Fibroblast of skin of right biceps (primary cell): ENCODE data around the gene SLC7A1.

Experiments
- DNase-seq: peaks from one replicate; pipeline ENCODE4 v3.0.0-alpha.2; 2013

Gene SLC7A1

GRCh38 chr13:29526741-29527140 lies 68.7 kb downstream of the SLC7A1 start:
- no peak for DNase-seq

GRCh38 chr13:29525757-29526156 lies 69.7 kb downstream of the SLC7A1 start:
- no peak for DNase-seq

GRCh38 chr13:29524641-29525040 lies 70.8 kb downstream of the SLC7A1 start:
- DNase-seq: no peak

GRCh38 chr13:29524176-29524575 lies 71.3 kb downstream of the SLC7A1 start:
- DNase-seq: peak; percentile 34

- DNase-seq: peak; percentile 88
These were observed 72.1 kb downstream of the SLC7A1 start for GRCh38 chr13:29523199-29523961.

- DNase-seq: peak; percentile 99
These were observed 73.3 kb downstream of the SLC7A1 start for GRCh38 chr13:29522044-29522685.

GRCh38 chr13:29521336-29521735 lies 74.2 kb downstream of the SLC7A1 start:
- no peak for DNase-seq

GRCh38 chr13:29520671-29521070 lies 74.8 kb downstream of the SLC7A1 start:
- DNase-seq: peak; percentile 93

GRCh38 chr13:29519921-29520320 lies 75.6 kb downstream of the SLC7A1 start:
- DNase-seq: no peak

- DNase-seq: no peak
These were observed 78.6 kb downstream of the SLC7A1 start for GRCh38 chr13:29516880-29517279.

GRCh38 chr13:29516012-29516411 lies 79.5 kb downstream of the SLC7A1 start:
- no peak for DNase-seq

- DNase-seq: no peak
These were observed 80.1 kb downstream of the SLC7A1 start for GRCh38 chr13:29515372-29515771.

- no peak for DNase-seq
These were observed 80.7 kb downstream of the SLC7A1 start for GRCh38 chr13:29514720-29515310.

- no peak for DNase-seq
These were observed 81.3 kb downstream of the SLC7A1 start for GRCh38 chr13:29513981-29514719.

GRCh38 chr13:29513002-29513980 lies 82.2 kb downstream of the SLC7A1 start:
- peak; percentile 66 for DNase-seq

- no peak for DNase-seq
These were observed 83.5 kb downstream of the SLC7A1 start for GRCh38 chr13:29511980-29512379.

GRCh38 chr13:29511106-29511796 lies 84.2 kb downstream of the SLC7A1 start:
- DNase-seq: no peak

- no peak for DNase-seq
These were observed 84.8 kb downstream of the SLC7A1 start for GRCh38 chr13:29510651-29511084.

GRCh38 chr13:29509999-29510589 lies 85.4 kb downstream of the SLC7A1 start:
- peak; percentile 64 for DNase-seq

- DNase-seq: no peak
These were observed 86.6 kb downstream of the SLC7A1 start for GRCh38 chr13:29508876-29509252.
